Measurements from ENCODE around the gene RBBP5.

The RBBP5 gene

GRCh38 chr1:205068001-205068400 is 53.8 kb downstream of the RBBP5 start:
- in situ Hi-C loops (cut with HindIII; ENCODE audit: low pct_unique_long_range_greater_than_20kb, low sequenced_read_pairs) = no loop called here
- TF ChIP-seq JUND (IDR thresholded peaks at IDR 0.05; ENCODE audit: low read depth) = no peak
- DNase-seq (ENCODE audit: low read depth in 1 of 2, low spot score in 1 of 2) = no peak

GRCh38 chr1:205067031-205067430 is 54.7 kb downstream of the RBBP5 start:
- no peak for TF ChIP-seq JUND (IDR thresholded peaks at IDR 0.05; ENCODE audit: low read depth)
- DNase-seq (ENCODE audit: low read depth in 1 of 2, low spot score in 1 of 2) = no peak
- in situ Hi-C loops (cut with HindIII; ENCODE audit: low pct_unique_long_range_greater_than_20kb, low sequenced_read_pairs) = no loop called here

DNA sequence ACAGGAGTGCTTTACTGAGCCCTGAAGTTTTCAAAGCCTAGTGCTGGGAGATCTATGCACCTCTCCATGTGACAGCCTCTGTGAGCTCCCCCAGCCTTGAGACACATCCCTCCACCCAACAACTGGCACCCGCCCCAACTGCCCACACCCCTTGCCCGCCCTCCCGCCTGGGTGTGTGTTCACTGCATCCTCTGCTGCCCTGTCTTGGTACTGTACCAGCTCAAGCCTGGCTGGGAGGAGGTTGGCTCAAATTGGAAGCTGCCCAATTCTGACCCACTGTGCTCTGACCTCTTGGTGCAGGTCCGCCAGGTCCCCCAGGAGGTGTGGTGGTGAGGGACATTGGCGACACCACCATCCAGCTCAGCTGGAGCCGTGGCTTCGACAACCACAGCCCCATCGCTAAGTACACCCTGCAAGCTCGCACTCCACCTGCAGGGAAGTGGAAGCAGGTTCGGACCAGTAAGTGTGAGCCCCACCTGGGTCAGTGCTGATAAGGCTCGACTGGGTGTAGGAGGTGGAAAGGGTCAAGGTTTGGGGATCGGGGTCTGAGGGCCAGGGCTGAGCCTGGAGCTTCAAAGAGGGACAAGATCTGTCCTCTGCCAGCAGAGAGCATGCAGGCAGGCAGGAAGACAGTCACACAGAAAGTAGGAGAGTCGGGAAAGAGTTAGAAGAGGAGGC is 55.5 kb downstream of the RBBP5 start:
- TF ChIP-seq JUND (IDR thresholded peaks at IDR 0.05; ENCODE audit: low read depth) = no peak
- DNase-seq (ENCODE audit: low read depth in 1 of 2, low spot score in 1 of 2) = peak in 1 of 2 experiments; percentile 23
- in situ Hi-C loops (cut with HindIII; ENCODE audit: low pct_unique_long_range_greater_than_20kb, low sequenced_read_pairs) = no loop called here

GRCh38 chr1:205065666-205066065 is 56.1 kb downstream of the RBBP5 start:
- in situ Hi-C loops (cut with HindIII; ENCODE audit: low pct_unique_long_range_greater_than_20kb, low sequenced_read_pairs) = no loop called here
- no peak for DNase-seq (ENCODE audit: low read depth in 1 of 2, low spot score in 1 of 2)
- no peak for TF ChIP-seq JUND (IDR thresholded peaks at IDR 0.05; ENCODE audit: low read depth)

GRCh38 chr1:205064741-205065316 is 56.9 kb downstream of the RBBP5 start:
- no peak for DNase-seq (ENCODE audit: low read depth in 1 of 2, low spot score in 1 of 2)
- in situ Hi-C loops (cut with HindIII; ENCODE audit: low pct_unique_long_range_greater_than_20kb, low sequenced_read_pairs) = no loop called here
- no peak for TF ChIP-seq JUND (IDR thresholded peaks at IDR 0.05; ENCODE audit: low read depth)

DNA sequence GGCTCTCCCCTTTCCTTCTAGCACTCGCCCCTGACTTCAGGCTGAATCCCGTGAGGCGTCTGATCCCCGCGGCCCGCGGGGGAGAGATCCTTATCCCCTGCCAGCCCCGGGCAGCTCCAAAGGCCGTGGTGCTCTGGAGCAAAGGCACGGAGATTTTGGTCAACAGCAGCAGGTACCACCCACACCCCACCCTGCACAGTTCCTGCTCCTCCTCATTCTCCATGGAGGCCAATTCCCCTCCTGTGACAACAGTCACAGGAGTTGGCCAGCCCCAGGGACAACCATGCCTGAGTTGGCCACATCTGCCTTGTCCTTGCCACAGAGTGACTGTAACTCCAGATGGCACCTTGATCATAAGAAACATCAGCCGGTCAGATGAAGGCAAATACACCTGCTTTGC is 57.5 kb downstream of the RBBP5 start:
- no peak for TF ChIP-seq JUND (IDR thresholded peaks at IDR 0.05; ENCODE audit: low read depth)
- in situ Hi-C loops (cut with HindIII; ENCODE audit: low pct_unique_long_range_greater_than_20kb, low sequenced_read_pairs) = no loop called here
- DNase-seq (ENCODE audit: low read depth in 1 of 2, low spot score in 1 of 2) = no peak

DNA sequence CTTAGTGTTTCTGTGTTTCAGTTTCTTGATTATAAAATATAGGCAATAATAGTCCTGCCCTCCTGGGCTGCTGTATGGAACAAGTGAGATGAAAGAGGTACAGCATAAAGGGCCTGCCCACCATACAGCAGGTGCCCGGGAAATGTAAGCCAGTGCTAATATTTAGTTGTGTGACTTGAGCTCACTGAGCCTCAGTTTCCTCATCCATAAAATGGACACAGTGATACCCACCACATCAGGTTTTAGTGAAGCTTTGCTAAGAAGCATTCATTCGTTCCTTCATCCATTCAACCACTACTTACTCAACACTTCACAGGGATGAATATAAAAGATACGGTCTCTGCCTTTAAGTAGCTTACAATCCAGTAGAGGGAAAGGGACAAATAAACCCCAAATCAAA is 58.9 kb downstream of the RBBP5 start:
- DNase-seq (ENCODE audit: low read depth in 1 of 2, low spot score in 1 of 2) = no peak
- in situ Hi-C loops (cut with HindIII; ENCODE audit: low pct_unique_long_range_greater_than_20kb, low sequenced_read_pairs) = no loop called here
- no peak for TF ChIP-seq JUND (IDR thresholded peaks at IDR 0.05; ENCODE audit: low read depth)

DNA sequence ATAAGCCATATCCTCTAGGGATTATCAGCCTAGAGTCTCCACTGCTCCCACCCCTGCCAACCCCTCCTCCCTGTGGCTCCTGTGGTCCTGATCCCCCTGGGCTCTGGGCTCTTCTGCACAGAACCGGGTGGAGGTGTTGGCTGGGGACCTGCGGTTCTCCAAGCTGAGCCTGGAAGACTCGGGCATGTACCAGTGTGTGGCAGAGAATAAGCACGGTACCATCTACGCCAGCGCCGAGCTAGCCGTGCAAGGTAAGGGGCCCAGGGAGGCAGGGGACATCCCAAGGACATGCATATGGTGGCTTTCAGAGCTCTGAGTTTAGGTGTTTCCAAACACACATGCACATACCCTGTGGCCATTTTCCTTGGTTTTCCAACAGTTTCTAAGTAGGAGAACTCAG is 59.5 kb downstream of the RBBP5 start:
- no peak for TF ChIP-seq JUND (IDR thresholded peaks at IDR 0.05; ENCODE audit: low read depth)
- in situ Hi-C loops (cut with HindIII; ENCODE audit: low pct_unique_long_range_greater_than_20kb, low sequenced_read_pairs) = no loop called here
- no peak for DNase-seq (ENCODE audit: low read depth in 1 of 2, low spot score in 1 of 2)

DNA sequence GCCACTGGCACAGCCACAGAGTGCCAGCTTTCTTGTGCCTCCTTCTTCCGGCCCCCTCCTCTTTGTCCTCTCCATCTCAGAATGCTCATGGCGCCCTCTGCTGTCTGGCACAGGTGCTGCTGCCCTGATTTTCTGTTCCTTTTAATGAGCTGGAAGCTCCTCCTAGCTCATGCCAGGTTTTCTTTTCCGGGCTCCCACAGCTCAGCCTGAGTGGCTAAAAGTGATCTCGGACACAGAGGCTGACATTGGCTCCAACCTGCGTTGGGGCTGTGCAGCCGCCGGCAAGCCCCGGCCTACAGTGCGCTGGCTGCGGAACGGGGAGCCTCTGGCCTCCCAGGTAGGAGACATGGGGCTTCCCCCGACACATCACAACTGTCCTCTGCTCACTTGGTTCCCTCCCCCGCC is 60.1 kb downstream of the RBBP5 start:
- no peak for TF ChIP-seq JUND (IDR thresholded peaks at IDR 0.05; ENCODE audit: low read depth)
- in situ Hi-C loops (cut with HindIII; ENCODE audit: low pct_unique_long_range_greater_than_20kb, low sequenced_read_pairs) = no loop called here
- peak; percentile 86 to 92 for DNase-seq (ENCODE audit: low read depth in 1 of 2, low spot score in 1 of 2)

- no peak for DNase-seq (ENCODE audit: low read depth in 1 of 2, low spot score in 1 of 2)
- no peak for TF ChIP-seq JUND (IDR thresholded peaks at IDR 0.05; ENCODE audit: low read depth)
- in situ Hi-C loops (cut with HindIII; ENCODE audit: low pct_unique_long_range_greater_than_20kb, low sequenced_read_pairs) = no loop called here
These were observed 60.6 kb downstream of the RBBP5 start for GRCh38 chr1:205061227-205061626.

GRCh38 chr1:205060746-205061145 is 61.0 kb downstream of the RBBP5 start:
- in situ Hi-C loops (cut with HindIII; ENCODE audit: low pct_unique_long_range_greater_than_20kb, low sequenced_read_pairs) = no loop called here
- no peak for DNase-seq (ENCODE audit: low read depth in 1 of 2, low spot score in 1 of 2)

GRCh38 chr1:205059660-205060059 is 62.1 kb downstream of the RBBP5 start:
- no peak for TF ChIP-seq JUND (IDR thresholded peaks at IDR 0.05; ENCODE audit: low read depth)
- DNase-seq (ENCODE audit: low read depth in 1 of 2, low spot score in 1 of 2) = no peak
- in situ Hi-C loops (cut with HindIII; ENCODE audit: low pct_unique_long_range_greater_than_20kb, low sequenced_read_pairs) = no loop called here

More at GRCh38 chr1:205060746-205061145, 61.0 kb downstream of the RBBP5 start:
- TF ChIP-seq JUND (IDR thresholded peaks at IDR 0.05; ENCODE audit: low read depth) = no peak

DNA sequence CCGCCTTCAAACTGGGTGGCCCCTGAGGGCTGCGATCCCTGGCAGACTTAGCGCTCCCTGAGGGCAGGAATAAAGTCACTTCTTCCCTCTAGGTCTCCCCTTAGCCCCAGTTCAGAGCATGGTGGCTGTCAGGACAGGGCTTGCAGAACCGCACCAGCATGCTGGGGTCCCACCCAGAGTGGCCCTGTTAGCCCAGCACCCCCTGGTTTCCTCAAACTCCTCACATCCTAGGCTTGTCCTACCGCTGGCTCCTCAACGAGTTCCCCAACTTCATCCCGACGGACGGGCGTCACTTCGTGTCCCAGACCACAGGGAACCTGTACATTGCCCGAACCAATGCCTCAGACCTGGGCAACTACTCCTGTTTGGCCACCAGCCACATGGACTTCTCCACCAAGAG is 62.9 kb downstream of the RBBP5 start:
- TF ChIP-seq JUND (IDR thresholded peaks at IDR 0.05; ENCODE audit: low read depth) = no peak
- in situ Hi-C loops (cut with HindIII; ENCODE audit: low pct_unique_long_range_greater_than_20kb, low sequenced_read_pairs) = no loop called here
- DNase-seq (ENCODE audit: low read depth in 1 of 2, low spot score in 1 of 2) = no peak
